HG03135 (cell line): ENCODE results near the gene OR2W3.

Experiments
- ATAC-seq: cut with Tn5 transposase; IDR thresholded peaks from one replicate; pipeline ENCODE4 v1.9.1; 2021; ENCODE audit warnings: mild to moderate bottlenecking, moderate library complexity; ENCODE audit not compliant: unreplicated experiment

The OR2W3 gene

GRCh38 chr1:247914941-247915662 lies 19.7 kb downstream of the OR2W3 start:
- ATAC-seq, result no peak

- no peak for ATAC-seq
Observed at GRCh38 chr1:247919952-247920351, 24.6 kb downstream of the OR2W3 start, which contains the start of gene OR2T8. OR2T8 (plus strand) TSS chr1:247920252; CDS start chr1:247921018, 766 bp downstream.

- no peak for ATAC-seq
Observed at GRCh38 chr1:247923941-247924340, 28.6 kb downstream of the OR2W3 start.

DNA sequence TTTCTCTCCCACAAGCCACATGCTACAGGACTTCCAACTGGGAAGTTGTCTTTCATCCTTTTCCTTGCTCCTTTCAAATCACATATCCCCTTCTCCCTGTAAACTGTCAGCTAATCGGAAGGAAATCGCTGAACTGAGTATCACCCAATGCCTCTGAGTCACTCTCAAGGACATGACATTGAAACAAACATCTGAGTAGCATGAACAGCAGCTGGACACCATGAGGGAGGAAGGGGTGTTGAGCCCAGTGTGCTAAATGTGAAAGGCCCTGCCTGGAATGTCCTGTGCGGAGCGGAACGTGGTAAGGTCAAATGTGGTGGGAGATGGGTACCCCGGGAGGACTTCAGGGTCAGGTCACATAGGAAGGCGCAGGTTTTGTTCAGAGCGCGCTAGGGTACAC lies 29.5 kb downstream of the OR2W3 start, which contains the start of gene OR2AJ1:
Gene OR2AJ1 (plus strand): TSS at position 22 of the 400 bp plus-strand sequence. CDS start 8,880 bp downstream, outside the sequence.
- no peak for ATAC-seq

DNA sequence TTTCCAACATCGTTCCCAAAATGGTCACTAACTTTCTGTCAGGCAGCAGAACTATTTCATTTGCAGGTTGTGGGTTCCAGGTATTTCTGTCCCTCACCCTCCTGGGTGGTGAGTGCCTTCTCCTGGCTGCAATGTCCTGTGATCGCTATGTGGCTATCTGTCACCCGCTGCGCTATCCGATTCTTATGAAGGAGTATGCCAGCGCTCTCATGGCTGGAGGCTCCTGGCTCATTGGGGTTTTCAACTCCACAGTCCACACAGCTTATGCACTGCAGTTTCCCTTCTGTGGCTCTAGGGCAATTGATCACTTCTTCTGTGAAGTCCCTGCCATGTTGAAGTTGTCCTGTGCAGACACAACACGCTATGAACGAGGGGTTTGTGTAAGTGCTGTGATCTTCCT lies 38.6 kb downstream of the OR2W3 start:
- no peak for ATAC-seq

- no peak for ATAC-seq
Observed at GRCh38 chr1:247935781-247936180, 40.4 kb downstream of the OR2W3 start.

GRCh38 chr1:247936415-247936814 lies 41.0 kb downstream of the OR2W3 start:
- ATAC-seq, result no peak

GRCh38 chr1:247936965-247937734 lies 41.8 kb downstream of the OR2W3 start:
- peak; percentile 100 for ATAC-seq

GRCh38 chr1:247942624-247943023 lies 47.2 kb downstream of the OR2W3 start:
- no peak for ATAC-seq
